HepG2 (cell line): ENCODE measurements around the gene SIN3A. TPM values are rescaled to one million over a fixed set of nuclear protein-coding genes. Genes with fewer than 3 reads are reported as not detected.

ENCODE experiments used
- ATAC-seq: fragments of 200-7000 bp; cut with Tn5 transposase; 3 replicates; pipeline ENCODE4 v1.9.1; 2020; ENCODE audit warnings: mild to moderate bottlenecking, moderate library complexity
- BruUV-seq: library from RNA; stranded (reverse); fragments of 400-500 nt; replicated peaks from 2 replicates; lab custom pipeline; 2021; lab: Mats Ljungman, UMichigan
- CTCF ChIA-PET: fragments of 300-600 bp; formaldehyde crosslinking; extraction: SDS; loops from one replicate; lab custom pipeline; 2021; ENCODE audit warnings: low total read pairs, inconsistent platforms, low intra/inter-chr PET ratio; lab: Yijun Ruan, JAX
- POLR2A ChIA-PET: fragments of 350-600 bp; sonication (Branson Sonifier 250); formaldehyde crosslinking; loops from one replicate; lab custom pipeline; 2020; ENCODE audit warnings: antibody characterized with exemption, inconsistent platforms; lab: Yijun Ruan, JAX
- DNase-seq: peaks from one replicate; pipeline ENCODE4 v3.0.0-alpha.2; 2015; ENCODE audit warnings: low spot score
- FAIRE-seq: peaks from 3 replicates; lab custom pipeline; 2011; peaks lifted over from hg19 to GRCh38; lab: Jason Lieb, UNC
- H2AFZ ChIP-seq: one replicate; pipeline ENCODE4 v1.6.1; 2011; ENCODE audit warnings: low read length, inconsistent platforms
- H3K27ac ChIP-seq: fragments of 300-600 bp; 3 replicates; pipeline ENCODE4 v1.8.0; 2011; ENCODE audit warnings: mixed run types, mild to moderate bottlenecking, mixed read lengths, low read length, inconsistent platforms; ENCODE audit not compliant: insufficient read depth; ENCODE audit errors: extremely low read length
- H3K27me3 ChIP-seq, 2 experiments: fragments of 200-600 bp in 1 of 2; 2 replicates in 1 of 2; 3 replicates in 1 of 2; pipeline versions ENCODE4 v1.6.0 to v1.8.0; 2011; ENCODE audit warnings: low read length in 2 of 2, mild to moderate bottlenecking in 2 of 2, moderate library complexity in 2 of 2, inconsistent platforms in 1 of 2; ENCODE audit not compliant: insufficient read depth in 2 of 2, control insufficient read depth in 1 of 2
- H3K36me3 ChIP-seq, 2 experiments: fragments of 200-600 bp in 1 of 2; replicated peaks in 1 of 2; 2 replicates in 1 of 2; 3 replicates in 1 of 2; pipeline versions ENCODE4 v1.5.1 to v1.8.0; 2011; ENCODE audit warnings: low read length in 2 of 2, inconsistent platforms in 1 of 2; ENCODE audit not compliant: insufficient read depth in 2 of 2, control insufficient read depth in 1 of 2
- H3K4me1 ChIP-seq: 2 replicates; pipeline ENCODE4 v1.5.1; 2012; ENCODE audit warnings: low read length, inconsistent platforms; ENCODE audit not compliant: insufficient read depth
- H3K4me2 ChIP-seq: 2 replicates; pipeline ENCODE4 v1.6.0; 2011; ENCODE audit warnings: low read depth, low read length, inconsistent platforms
- H3K4me3 ChIP-seq, 3 experiments: fragments of 200-600 bp in 1 of 3; sonication (generic), shearing (Covaris generic) in 1 of 3; replicated peaks in 1 of 3; 2 replicates each; pipeline ENCODE4 v1.5.1; 2011 to 2016; ENCODE audit warnings: low read length in 3 of 3, inconsistent platforms in 2 of 3, low read depth in 2 of 3, mild to moderate bottlenecking in 2 of 3, control low read depth in 1 of 3, mixed read lengths in 1 of 3; ENCODE audit not compliant: insufficient read depth in 1 of 3
- H3K79me2 ChIP-seq: one replicate; pipeline ENCODE4 v1.6.1; 2011; ENCODE audit warnings: low read length, inconsistent platforms; ENCODE audit not compliant: insufficient read depth
- H3K9ac ChIP-seq: 2 replicates; pipeline ENCODE4 v1.6.0; 2011; ENCODE audit warnings: mild to moderate bottlenecking, low read depth, low read length, inconsistent platforms; ENCODE audit not compliant: insufficient read depth
- H3K9me3 ChIP-seq: 2 replicates; pipeline ENCODE4 v1.5.1; 2012; ENCODE audit warnings: mild to moderate bottlenecking, low read length
- H4K20me1 ChIP-seq: 2 replicates; pipeline ENCODE4 v1.6.0; 2011; ENCODE audit warnings: inconsistent platforms, mild to moderate bottlenecking, low read length, moderate library complexity; ENCODE audit not compliant: insufficient read depth
- DR1 ChIP-seq: sonication (generic); formaldehyde crosslinking; IDR thresholded peaks from 2 replicates; pipeline ENCODE4 v1.8.0; 2021; ENCODE audit warnings: mild to moderate bottlenecking, missing genetic modification reagents, inconsistent platforms
- GLMP ChIP-seq: sonication (generic); formaldehyde crosslinking; IDR thresholded peaks from 2 replicates; pipeline ENCODE4 v1.9.0; 2021; ENCODE audit warnings: missing genetic modification reagents, mild to moderate bottlenecking, borderline replicate concordance
- HOXA7 ChIP-seq: sonication (generic); formaldehyde crosslinking; IDR thresholded peaks from 2 replicates; pipeline ENCODE4 v1.8.1; 2022; ENCODE audit warnings: mild to moderate bottlenecking, missing genetic modification reagents, moderate library complexity
- KLF6 ChIP-seq: IDR thresholded peaks from 2 replicates; pipeline ENCODE4 v1.8.0; 2016; ENCODE audit warnings: missing biosample characterization, missing genetic modification reagents
- MAFF ChIP-seq: IDR thresholded peaks from 2 replicates; pipeline ENCODE4 v1.6.1; 2011; ENCODE audit warnings: low read depth, low read length, improper control_type of control experiment
- NPAS2 ChIP-seq: sonication (generic); formaldehyde crosslinking; IDR thresholded peaks from 2 replicates; pipeline ENCODE4 v1.8.0; 2022; ENCODE audit warnings: mild to moderate bottlenecking, missing genetic modification reagents, borderline replicate concordance
- RNF219 ChIP-seq: sonication (generic); formaldehyde crosslinking; IDR thresholded peaks from 2 replicates; pipeline ENCODE4 v1.5.0; 2020; ENCODE audit warnings: mild to moderate bottlenecking, missing genetic modification reagents
- SSRP1 ChIP-seq: IDR thresholded peaks from 2 replicates; pipeline ENCODE4 v1.6.1; 2016; ENCODE audit warnings: control low read depth
- STAG1 ChIP-seq: sonication (generic); formaldehyde crosslinking; IDR thresholded peaks from 2 replicates; pipeline ENCODE4 v1.4.0; 2020; ENCODE audit warnings: missing genetic modification reagents
- ZFP1 ChIP-seq: IDR thresholded peaks from 2 replicates; pipeline ENCODE4 v1.6.1; 2016
- ZNF350 ChIP-seq: sonication (generic); formaldehyde crosslinking; IDR thresholded peaks from 2 replicates; pipeline ENCODE4 v1.4.0; 2020; ENCODE audit warnings: mild to moderate bottlenecking, low read depth, missing genetic modification reagents, borderline replicate concordance
- ZNF607 ChIP-seq: sonication (generic); formaldehyde crosslinking; IDR thresholded peaks from 2 replicates; pipeline ENCODE4 v1.5.1; 2020; ENCODE audit warnings: missing genetic modification reagents, mild to moderate bottlenecking, borderline replicate concordance
- ZNF691 ChIP-seq: sonication (generic); formaldehyde crosslinking; IDR thresholded peaks from 2 replicates; pipeline ENCODE4 v1.4.0; 2020; ENCODE audit warnings: missing genetic modification reagents, low read depth, mild to moderate bottlenecking, borderline replicate concordance
- ZNF775 ChIP-seq: sonication (generic); formaldehyde crosslinking; IDR thresholded peaks from 2 replicates; pipeline ENCODE4 v1.4.0; 2020; ENCODE audit warnings: missing genetic modification reagents, mild to moderate bottlenecking, moderate library complexity, borderline replicate concordance
- WGBS: methylation state at CpG from one replicate; pipeline ENCODE4 v1.1.6; 2017; ENCODE audit warnings: low lambda C conversion rate; 5-methylcytosine and 5-hydroxymethylcytosine counted together
- in situ Hi-C: cut with HindIII; loops from 2 replicates; pipeline ENCODE4 v1.10.0; 2017; ENCODE audit warnings: low pct_unique_long_range_greater_than_20kb; ENCODE audit not compliant: extremely low pct_ligation_motif_present
- intact Hi-C: fragments of 100-400 bp; cut with micrococcal nuclease; formaldehyde crosslinking; loops from one replicate; pipeline ENCODE4 v1.10.0; 2022; ENCODE audit not compliant: unreplicated experiment
- polyA plus RNA-seq, 8 experiments: library from polyadenylated mRNA; depleted of rRNA in 3 of 8; stranded (reverse) in 7 of 8; unstranded in 1 of 8; fragments of >200 nt; fragmentation: Illumina TruSeq in 4 of 8; extraction: Trizol in 4 of 8; gene quantifications; 2 replicates each; pipeline versions ENCODE4 v1.2.1 to v1.2.3, GENCODE V29; 2011 to 2016; ENCODE audit warnings: low read depth in 4 of 8, missing spikeins in 1 of 8, mixed read lengths in 1 of 8; ENCODE audit not compliant: insufficient read depth in 1 of 8
- total RNA-seq, 5 experiments: library from RNA; depleted of rRNA; stranded (reverse); fragments of >200 nt; fragmentation: Illumina TruSeq; extraction: Trizol; gene quantifications; 2 replicates each; pipeline ENCODE4 v1.2.3, GENCODE V29; 2016; ENCODE audit warnings: low read depth in 1 of 5
- TF ChIP-seq, protein P1 (sequence below): sonication (generic); formaldehyde crosslinking; IDR thresholded peaks from 2 replicates; pipeline ENCODE4 v1.8.1; 2022; ENCODE audit warnings: mild to moderate bottlenecking, missing genetic modification reagents

Gene SIN3A
- total and polyA plus RNA-seq, 2 of the 13 experiments (the other 11 are each of a cell fraction or from before 2014, with no cell fraction given), result 16.1 to 28.1 TPM

GRCh38 chr15:75359537-75360250 is 91.8 kb downstream of the SIN3A start:
- in situ Hi-C loops (loop anchor here (10.0 kb wide), 1 partner anchor 285 kb away; the partner anchor contains the start of genes IMP3 and SNX33), intact Hi-C loops (loop anchor here (10.0 kb wide), 1 partner anchor 325 kb away; no protein-coding TSS in a partner anchor)
- no peaks in the 10 kb centered on the region for H3K4me1 ChIP-seq
- H3K27me3 ChIP-seq, result no peaks in the 10 kb centered on the region
- no peaks in the 10 kb centered on the region for H3K9me3 ChIP-seq
- ATAC-seq (no peak), DNase-seq (no peak), FAIRE-seq (no peak)
- no peak overlapping the region for H3K4me2 ChIP-seq
- H3K4me3 ChIP-seq, result no peak overlapping the region
- H2AFZ ChIP-seq, result no peak overlapping the region
- no peak overlapping the region for H3K9ac ChIP-seq
- H4K20me1 ChIP-seq, result no peaks in the 10 kb centered on the region
- BruUV-seq, result no TSS peak
- H3K36me3 ChIP-seq, result peaks cover 18 to 34% of the 10 kb centered on the region in 2 experiments
- POLR2A ChIA-PET, result interaction anchor here (0.9 to 2.1 kb wide), 2 partner anchors 9 to 12 kb away, joined by 3 to 10 read pairs; partner anchors contain the start of gene MAN2C1
- WGBS, result 94% methylated on average over 11 of the region's 15 CpGs
- H3K27ac ChIP-seq, result no peak overlapping the region
- no peak for TF ChIP-seq DR1
- TF ChIP-seq NPAS2 (CRISPR knock-in tag), result no peak
- TF ChIP-seq ZNF775 (CRISPR knock-in tag), result no peak
- TF ChIP-seq ZFP1 (CRISPR knock-in tag), result no peak
- no peak for TF ChIP-seq GLMP (CRISPR knock-in tag)
- no peak for TF ChIP-seq KLF6 (CRISPR knock-in tag)
- TF ChIP-seq MAFF, result no peak
- no peak for TF ChIP-seq ZNF350
- no peak for TF ChIP-seq ZNF691
- TF ChIP-seq ZNF607, result no peak
- no peak for TF ChIP-seq HOXA7 (CRISPR knock-in tag)
- TF ChIP-seq, protein P1, sequence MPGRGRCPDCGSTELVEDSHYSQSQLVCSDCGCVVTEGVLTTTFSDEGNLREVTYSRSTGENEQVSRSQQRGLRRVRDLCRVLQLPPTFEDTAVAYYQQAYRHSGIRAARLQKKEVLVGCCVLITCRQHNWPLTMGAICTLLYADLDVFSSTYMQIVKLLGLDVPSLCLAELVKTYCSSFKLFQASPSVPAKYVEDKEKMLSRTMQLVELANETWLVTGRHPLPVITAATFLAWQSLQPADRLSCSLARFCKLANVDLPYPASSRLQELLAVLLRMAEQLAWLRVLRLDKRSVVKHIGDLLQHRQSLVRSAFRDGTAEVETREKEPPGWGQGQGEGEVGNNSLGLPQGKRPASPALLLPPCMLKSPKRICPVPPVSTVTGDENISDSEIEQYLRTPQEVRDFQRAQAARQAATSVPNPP, result no peak
- no peak for TF ChIP-seq STAG1 (CRISPR knock-in tag)
- no peak for TF ChIP-seq SSRP1 (CRISPR knock-in tag)
- TF ChIP-seq RNF219 (CRISPR knock-in tag), result no peak
- TF ChIP-seq, all 625 proteins: peak for 0
- CTCF ChIA-PET, result no interaction called here
- H3K79me2 ChIP-seq, result no peaks in the 10 kb centered on the region
